Spleen (tissue), 7 donors: Measurements from ENCODE around the gene METTL21C.

Experiments
- POLR2A ChIP-seq, 3 donors: fragments of 450-650 bp; IDR thresholded peaks; one replicate each; pipeline ENCODE4 v1.5.1; 2017; ENCODE audit warnings: antibody characterized with exemption in 3 of 3, mild to moderate bottlenecking in 1 of 3
- POLR2AphosphoS5 ChIP-seq, 3 donors: sonication (generic); formaldehyde crosslinking; IDR thresholded peaks; one replicate each; pipeline ENCODE4 v1.5.1; 2017; ENCODE audit warnings: antibody characterized with exemption in 3 of 3
- TF ChIP-seq, protein P1 (sequence below), 11 experiments: fragments of 200-600 bp in 7 of 11; fragments of 450-650 bp in 4 of 11; sonication (generic) in 4 of 11; IDR thresholded peaks in 8 of 11; conservative IDR thresholded peaks in 3 of 11; 1 replicate in 7 of 11; 2 replicates in 4 of 11; pipeline versions ENCODE4 v1.4.0 to v1.8.0; 2016 to 2021; ENCODE audit warnings: antibody characterized with exemption in 11 of 11, inconsistent platforms in 4 of 11, mild to moderate bottlenecking in 1 of 11
- donor health status: DM: no; HTN: no; CAD: no; lungs with moderate emphysema.
- donor health status: DM: no; HTN: no; CAD: no.
- donor health status: DM: no; HTN: no; CAD: no.

GRCh38 chr13:102677122-102677521, 17.7 kb downstream of the METTL21C start:
- TF ChIP-seq, protein P1, sequence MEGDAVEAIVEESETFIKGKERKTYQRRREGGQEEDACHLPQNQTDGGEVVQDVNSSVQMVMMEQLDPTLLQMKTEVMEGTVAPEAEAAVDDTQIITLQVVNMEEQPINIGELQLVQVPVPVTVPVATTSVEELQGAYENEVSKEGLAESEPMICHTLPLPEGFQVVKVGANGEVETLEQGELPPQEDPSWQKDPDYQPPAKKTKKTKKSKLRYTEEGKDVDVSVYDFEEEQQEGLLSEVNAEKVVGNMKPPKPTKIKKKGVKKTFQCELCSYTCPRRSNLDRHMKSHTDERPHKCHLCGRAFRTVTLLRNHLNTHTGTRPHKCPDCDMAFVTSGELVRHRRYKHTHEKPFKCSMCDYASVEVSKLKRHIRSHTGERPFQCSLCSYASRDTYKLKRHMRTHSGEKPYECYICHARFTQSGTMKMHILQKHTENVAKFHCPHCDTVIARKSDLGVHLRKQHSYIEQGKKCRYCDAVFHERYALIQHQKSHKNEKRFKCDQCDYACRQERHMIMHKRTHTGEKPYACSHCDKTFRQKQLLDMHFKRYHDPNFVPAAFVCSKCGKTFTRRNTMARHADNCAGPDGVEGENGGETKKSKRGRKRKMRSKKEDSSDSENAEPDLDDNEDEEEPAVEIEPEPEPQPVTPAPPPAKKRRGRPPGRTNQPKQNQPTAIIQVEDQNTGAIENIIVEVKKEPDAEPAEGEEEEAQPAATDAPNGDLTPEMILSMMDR (IDR thresholded peaks at IDR 0.05 in 8 of 11, conservative IDR thresholded peaks at IDR 0.05 in 3 of 11) = no peak
- TF ChIP-seq POLR2A (IDR thresholded peaks at IDR 0.05) (no peak), POLR2AphosphoS5 (IDR thresholded peaks at IDR 0.05) (no peak)
